Nephron progenitor cell (in vitro differentiated cells): ENCODE data around the gene BLCAP.
"Not testable (repeated sequence)": the region's sequence is repeated elsewhere in the genome, so short reads cannot be mapped to it uniquely, and the experiment has no call there.

ENCODE experiments used
- DNase-seq: peaks from one replicate; pipeline ENCODE4 v3.0.0; 2021
- H3K27ac Mint-ChIP-seq: 2 replicates; pipeline ENCODE4 v1.8.0; 2021; ENCODE audit warnings: mild to moderate bottlenecking, moderate library complexity, mixed read lengths
- H3K27me3 Mint-ChIP-seq: 2 replicates; pipeline ENCODE4 v1.8.0; 2021; ENCODE audit warnings: mild to moderate bottlenecking, low read depth, mixed read lengths; ENCODE audit not compliant: poor library complexity
- H3K36me3 Mint-ChIP-seq: 2 replicates; pipeline ENCODE4 v1.8.0; 2021; ENCODE audit warnings: low read depth, mixed read lengths
- H3K4me1 Mint-ChIP-seq: 2 replicates; pipeline ENCODE4 v1.8.0; 2021; ENCODE audit warnings: mixed read lengths
- H3K4me3 Mint-ChIP-seq: 2 replicates; pipeline ENCODE4 v1.8.0; 2021; ENCODE audit warnings: mild to moderate bottlenecking, moderate library complexity, mixed read lengths
- H3K9me3 Mint-ChIP-seq: 2 replicates; pipeline ENCODE4 v1.8.0; 2021; ENCODE audit warnings: mild to moderate bottlenecking, moderate library complexity, mixed read lengths
- CTCF ChIP-seq: fragments of 200-600 bp; sonication (generic); IDR thresholded peaks from 2 replicates; pipeline ENCODE4 v1.5.0; 2021; ENCODE audit warnings: antibody characterized with exemption

The BLCAP gene

GRCh38 chr20:37471741-37472235 lies 55.9 kb downstream of the BLCAP start:
- no peak for TF ChIP-seq CTCF
- no peaks in the 10 kb centered on the region for H3K36me3 Mint-ChIP-seq
- DNase-seq = no peak
- no peak overlapping the region for H3K4me3 Mint-ChIP-seq
- peaks cover 34% of the 10 kb centered on the region for H3K27me3 Mint-ChIP-seq
- peaks cover 12% of the 10 kb centered on the region for H3K9me3 Mint-ChIP-seq
- no peak overlapping the region for H3K27ac Mint-ChIP-seq
- H3K4me1 Mint-ChIP-seq = peaks cover 29% of the 10 kb centered on the region

DNA sequence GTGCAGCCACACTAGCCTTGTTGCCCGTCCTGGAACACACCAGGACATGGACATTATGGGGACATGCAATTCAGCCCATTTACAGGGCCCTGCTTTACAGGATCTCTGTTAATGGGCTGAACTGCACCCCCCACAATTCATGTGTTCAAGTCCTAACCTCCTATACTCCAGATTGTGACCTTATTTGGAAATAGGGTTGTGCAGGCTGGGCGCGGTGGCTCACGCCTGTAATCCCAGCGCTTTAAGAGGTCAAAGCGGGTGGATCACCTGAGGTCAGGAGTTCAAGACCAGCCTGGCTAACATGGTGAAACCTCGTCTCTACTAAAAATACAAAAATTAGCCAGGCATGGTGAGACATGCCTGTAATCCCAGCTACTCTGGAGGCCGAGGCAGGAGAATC lies 57.5 kb downstream of the BLCAP start:
- peaks cover 36% of the 10 kb centered on the region for H3K4me1 Mint-ChIP-seq
- DNase-seq, H3K36me3 Mint-ChIP-seq, H3K4me3 Mint-ChIP-seq, H3K27ac Mint-ChIP-seq, H3K9me3 Mint-ChIP-seq: not testable (repeated sequence)
- H3K27me3 Mint-ChIP-seq = peaks cover 27% of the 10 kb centered on the region

GRCh38 chr20:37469531-37469930 lies 58.1 kb downstream of the BLCAP start:
- no peaks in the 10 kb centered on the region for H3K36me3 Mint-ChIP-seq
- peaks cover 36% of the 10 kb centered on the region for H3K4me1 Mint-ChIP-seq
- no peak overlapping the region for H3K27ac Mint-ChIP-seq
- no peak for TF ChIP-seq CTCF
- peaks cover 22% of the 10 kb centered on the region for H3K27me3 Mint-ChIP-seq
- no peak overlapping the region for H3K4me3 Mint-ChIP-seq
- peaks cover 1% of the 10 kb centered on the region for H3K9me3 Mint-ChIP-seq
- DNase-seq = no peak

GRCh38 chr20:37468886-37469285 lies 58.8 kb downstream of the BLCAP start:
- Mint-ChIP-seq H3K27ac (no peak overlapping the region), H3K9me3 (no peaks in the 10 kb centered on the region), H3K27me3 (peaks cover 22% of the 10 kb centered on the region), H3K4me1 (peaks cover 36% of the 10 kb centered on the region), H3K36me3 (no peaks in the 10 kb centered on the region), H3K4me3 (no peak overlapping the region)
- no peak for TF ChIP-seq CTCF
- DNase-seq = no peak
